ENCODE data around the gene FBXO4.

GRCh38 chr5:41962491-41962890 lies 37.4 kb downstream of the FBXO4 start:
- TF ChIP-seq CTCF (IDR thresholded peaks at IDR 0.05), result no peak
- no peak for TF ChIP-seq POLR2A (IDR thresholded peaks at IDR 0.05)
- no peak for TF ChIP-seq EP300 (IDR thresholded peaks at IDR 0.05)

Measured in suprapubic skin (tissue), 3 donors.